MM.1S (cell line): Measurements from ENCODE around the gene CRKL.
"Not testable (repeated sequence)": the region's sequence is repeated elsewhere in the genome, so short reads cannot be mapped to it uniquely, and the experiment has no call there.

ENCODE experiments used
- DNase-seq: peaks from one replicate; pipeline ENCODE4 v3.0.0-alpha.2; 2015
- H2AFZ ChIP-seq: fragments of 300-600 bp; sonication (generic); 2 replicates; pipeline ENCODE4 v1.6.0; 2016; ENCODE audit warnings: antibody characterized with exemption, low read length
- H3F3A ChIP-seq: fragments of 300-600 bp; sonication (generic); 2 replicates; pipeline ENCODE4 v1.6.1; 2016; ENCODE audit warnings: mild to moderate bottlenecking, antibody characterized with exemption, low read length, moderate library complexity, mixed read lengths; ENCODE audit not compliant: insufficient read depth
- H3K27ac ChIP-seq: fragments of 300-600 bp; sonication (generic); 2 replicates; pipeline ENCODE4 v1.5.1; 2016; ENCODE audit warnings: mild to moderate bottlenecking, low read length
- H3K27me3 ChIP-seq: fragments of 300-600 bp; sonication (generic); replicated peaks from 2 replicates; pipeline ENCODE4 v1.6.0; 2016; ENCODE audit warnings: low read length; ENCODE audit not compliant: insufficient read depth
- H3K36me3 ChIP-seq: fragments of 300-600 bp; sonication (generic); replicated peaks from 2 replicates; pipeline ENCODE4 v1.6.1; 2016; ENCODE audit warnings: mild to moderate bottlenecking, low read length, mixed read lengths; ENCODE audit not compliant: insufficient read depth
- H3K4me1 ChIP-seq: fragments of 300-600 bp; sonication (generic); 2 replicates; pipeline ENCODE4 v1.6.1; 2016; ENCODE audit warnings: low read length, mixed read lengths
- H3K4me2 ChIP-seq: fragments of 300-600 bp; sonication (generic); 2 replicates; pipeline ENCODE4 v1.6.0; 2016; ENCODE audit warnings: low read depth, low read length
- H3K4me3 ChIP-seq: fragments of 300-600 bp; sonication (generic); 2 replicates; pipeline ENCODE4 v1.5.1; 2016; ENCODE audit warnings: low read length, mixed read lengths
- H3K79me2 ChIP-seq: fragments of 300-600 bp; sonication (generic); 2 replicates; pipeline ENCODE4 v1.6.1; 2016; ENCODE audit warnings: mixed run types, low read length, mixed read lengths
- H3K9ac ChIP-seq: fragments of 300-600 bp; sonication (generic); 2 replicates; pipeline ENCODE4 v1.6.1; 2016; ENCODE audit warnings: low read length, mixed read lengths
- H3K9me2 ChIP-seq: fragments of 300-600 bp; sonication (generic); replicated peaks from 2 replicates; pipeline ENCODE4 v1.6.1; 2016; ENCODE audit warnings: mild to moderate bottlenecking, low read length, mixed read lengths; ENCODE audit not compliant: insufficient read depth
- H3K9me3 ChIP-seq: fragments of 300-600 bp; sonication (generic); replicated peaks from 2 replicates; pipeline ENCODE4 v1.6.1; 2016; ENCODE audit warnings: mild to moderate bottlenecking, low read length, mixed read lengths; ENCODE audit not compliant: insufficient read depth
- H4K20me1 ChIP-seq: fragments of 300-600 bp; sonication (generic); 2 replicates; pipeline ENCODE4 v1.6.1; 2016; ENCODE audit warnings: mild to moderate bottlenecking, low read length, moderate library complexity, mixed read lengths; ENCODE audit not compliant: insufficient read depth
- EZH2 ChIP-seq: fragments of 300-600 bp; sonication (generic); optimal IDR thresholded peaks from 2 replicates; pipeline ENCODE3; 2017; ENCODE audit warnings: low read depth, mild to moderate bottlenecking, antibody characterized with exemption, low read length, mixed read lengths
- EZH2phosphoT487 ChIP-seq: fragments of 300-600 bp; sonication (generic); IDR thresholded peaks from 2 replicates; pipeline ENCODE4 v1.6.1; 2018; ENCODE audit warnings: antibody characterized with exemption, low read length
- TF ChIP-seq, protein P1 (sequence below): fragments of 300-600 bp; sonication (generic); IDR thresholded peaks from 2 replicates; pipeline ENCODE4 v1.5.1; 2016; ENCODE audit warnings: antibody characterized with exemption, low read length, mixed read lengths

Gene CRKL

DNA sequence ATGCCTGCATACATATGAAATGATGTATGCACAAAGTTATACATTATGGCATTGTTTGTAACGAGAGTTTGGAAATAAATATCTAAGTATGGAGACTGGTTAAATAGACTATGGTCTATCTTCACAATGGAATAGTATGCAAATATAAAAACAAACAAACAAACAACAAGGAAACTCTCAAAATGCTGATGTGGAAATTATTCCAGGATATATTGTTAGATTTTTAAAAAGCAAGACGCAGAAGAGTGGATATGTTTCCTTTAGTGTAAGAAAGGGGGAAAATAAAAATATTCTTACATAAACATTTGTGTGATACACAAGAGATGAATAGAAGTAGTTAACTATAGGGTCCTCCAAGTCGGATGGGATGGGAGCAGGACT is 10.8 kb upstream of the CRKL start:
- H3K4me2 ChIP-seq: no peak overlapping the region
- no peaks in the 10 kb centered on the region for H3F3A ChIP-seq
- TF ChIP-seq EZH2 (no peak), EZH2phosphoT487 (no peak)
- TF ChIP-seq, protein P1, sequence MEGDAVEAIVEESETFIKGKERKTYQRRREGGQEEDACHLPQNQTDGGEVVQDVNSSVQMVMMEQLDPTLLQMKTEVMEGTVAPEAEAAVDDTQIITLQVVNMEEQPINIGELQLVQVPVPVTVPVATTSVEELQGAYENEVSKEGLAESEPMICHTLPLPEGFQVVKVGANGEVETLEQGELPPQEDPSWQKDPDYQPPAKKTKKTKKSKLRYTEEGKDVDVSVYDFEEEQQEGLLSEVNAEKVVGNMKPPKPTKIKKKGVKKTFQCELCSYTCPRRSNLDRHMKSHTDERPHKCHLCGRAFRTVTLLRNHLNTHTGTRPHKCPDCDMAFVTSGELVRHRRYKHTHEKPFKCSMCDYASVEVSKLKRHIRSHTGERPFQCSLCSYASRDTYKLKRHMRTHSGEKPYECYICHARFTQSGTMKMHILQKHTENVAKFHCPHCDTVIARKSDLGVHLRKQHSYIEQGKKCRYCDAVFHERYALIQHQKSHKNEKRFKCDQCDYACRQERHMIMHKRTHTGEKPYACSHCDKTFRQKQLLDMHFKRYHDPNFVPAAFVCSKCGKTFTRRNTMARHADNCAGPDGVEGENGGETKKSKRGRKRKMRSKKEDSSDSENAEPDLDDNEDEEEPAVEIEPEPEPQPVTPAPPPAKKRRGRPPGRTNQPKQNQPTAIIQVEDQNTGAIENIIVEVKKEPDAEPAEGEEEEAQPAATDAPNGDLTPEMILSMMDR: no peak
- H3K27me3 ChIP-seq: no peaks in the 10 kb centered on the region
- H3K9me3 ChIP-seq: no peaks in the 10 kb centered on the region
- no peaks in the 10 kb centered on the region for H3K9me2 ChIP-seq
- no peaks in the 10 kb centered on the region for H4K20me1 ChIP-seq
- H3K36me3 ChIP-seq: no peaks in the 10 kb centered on the region
- H3K9ac ChIP-seq: no peak overlapping the region
- no peak overlapping the region for H3K4me3 ChIP-seq
- H3K79me2 ChIP-seq: no peaks in the 10 kb centered on the region
- no peak overlapping the region for H2AFZ ChIP-seq
- no peak overlapping the region for H3K27ac ChIP-seq
- DNase-seq: no peak
- no peaks in the 10 kb centered on the region for H3K4me1 ChIP-seq

DNA sequence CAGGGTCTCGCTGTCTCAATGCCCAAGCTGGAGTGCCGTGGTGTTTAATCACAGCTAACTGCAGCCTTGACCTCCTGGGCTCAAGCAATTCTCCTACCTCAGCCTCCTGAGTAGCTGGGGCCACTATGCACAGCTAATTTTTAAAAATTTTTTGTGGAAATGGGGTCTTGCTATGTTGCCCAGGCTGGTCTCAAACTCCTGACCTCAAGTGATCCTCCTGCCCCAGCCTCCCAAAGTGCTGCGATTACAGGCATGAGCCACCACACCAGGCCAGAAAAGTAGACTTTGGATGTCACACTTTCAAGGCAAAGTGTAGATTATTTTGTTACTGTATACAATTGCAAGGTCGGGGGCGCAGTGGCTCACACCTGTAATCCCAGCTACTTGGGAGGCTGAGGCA is 8.5 kb upstream of the CRKL start:
- not testable (repeated sequence) for H3K4me2 ChIP-seq, H3F3A ChIP-seq, H3K4me1 ChIP-seq, H2AFZ ChIP-seq, H3K9me3 ChIP-seq, H3K27me3 ChIP-seq, H3K36me3 ChIP-seq, H3K79me2 ChIP-seq, H3K9me2 ChIP-seq, H3K27ac ChIP-seq, H4K20me1 ChIP-seq, H3K4me3 ChIP-seq, DNase-seq, H3K9ac ChIP-seq

DNA sequence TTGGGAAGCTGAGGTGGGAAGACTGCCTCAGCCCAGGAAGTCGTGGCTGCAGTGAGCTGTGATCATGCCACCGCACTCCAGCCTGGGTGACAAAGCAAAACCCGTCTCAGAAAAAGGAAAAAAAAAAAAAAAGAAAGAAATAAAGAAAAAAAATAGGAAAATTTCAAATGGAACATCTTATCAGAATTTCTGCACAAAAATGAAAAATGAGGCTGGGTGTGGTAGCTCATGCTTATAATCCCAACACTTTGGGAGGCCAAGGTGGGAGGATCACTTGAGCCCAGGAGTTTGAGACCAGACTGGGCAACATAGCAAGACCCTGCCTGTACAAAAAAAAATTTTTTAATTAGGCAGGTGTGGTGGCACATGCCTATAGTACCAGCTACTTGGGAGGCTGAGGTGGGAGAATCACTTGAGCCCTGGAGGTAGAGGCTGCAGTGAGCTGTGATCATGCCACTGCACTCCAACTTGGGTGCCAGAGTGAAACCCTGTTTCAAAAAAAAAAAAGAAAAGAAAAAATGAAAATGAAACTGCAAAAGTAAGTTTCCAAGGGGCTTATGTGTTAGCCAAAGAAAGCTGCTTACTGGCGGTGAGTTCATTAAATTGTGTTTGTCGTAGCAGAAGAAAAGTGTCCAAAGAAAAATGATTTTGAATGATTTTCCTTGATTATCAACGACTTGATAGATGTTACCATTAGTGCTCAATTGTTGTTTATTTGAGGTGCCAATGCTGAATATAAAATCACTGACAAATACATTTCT is 7.5 kb upstream of the CRKL start:
- Histone ChIP-seq H4K20me1 (no peaks in the 10 kb centered on the region), H3K27ac (peak overlapping the region; percentile 53; the same call in 1 of the 2 replicates), H3K9me2 (no peaks in the 10 kb centered on the region), H3K4me3 (peak overlapping the region; percentile 47), H2AFZ (peak overlapping the region; percentile 82), H3K4me1 (no peaks in the 10 kb centered on the region), H3K9me3 (no peaks in the 10 kb centered on the region), H3K36me3 (no peaks in the 10 kb centered on the region), H3K79me2 (no peaks in the 10 kb centered on the region), H3K27me3 (no peaks in the 10 kb centered on the region), H3K9ac (peak overlapping the region; percentile 27; the same call in 1 of the 2 replicates), H3F3A (no peaks in the 10 kb centered on the region), H3K4me2 (peak overlapping the region; percentile 83)
- DNase-seq: peak; percentile 60
- TF ChIP-seq, protein P1: no peak
- TF ChIP-seq EZH2 (no peak), EZH2phosphoT487 (no peak)

DNA sequence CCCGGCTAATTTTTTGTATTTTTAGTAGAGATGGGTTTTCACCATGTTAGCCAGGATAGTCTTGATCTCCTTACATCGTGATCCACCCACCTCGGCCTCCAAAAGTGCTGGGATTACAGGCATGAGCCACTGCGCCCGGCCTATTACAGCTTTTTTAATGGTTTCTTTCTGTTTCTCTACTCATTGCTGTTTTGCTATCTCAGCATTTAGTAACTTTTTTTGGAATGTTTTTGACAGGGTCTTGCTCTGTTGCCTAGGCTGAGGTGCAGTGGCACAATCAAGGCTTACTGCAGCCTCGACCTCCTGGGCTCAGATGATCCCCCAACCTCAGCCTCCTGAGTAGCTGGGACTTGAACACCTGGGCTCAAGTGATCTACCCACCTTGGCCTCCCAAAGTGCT is 4.7 kb upstream of the CRKL start:
- Histone ChIP-seq H3K4me1 (no peaks in the 10 kb centered on the region), H3K9me3 (no peaks in the 10 kb centered on the region), H3K36me3 (no peaks in the 10 kb centered on the region), H3K4me2 (no peak overlapping the region), H4K20me1 (no peaks in the 10 kb centered on the region), H3K27me3 (no peaks in the 10 kb centered on the region), H2AFZ (no peak overlapping the region), H3K9me2 (no peaks in the 10 kb centered on the region), H3K27ac (no peak overlapping the region), H3K4me3 (no peak overlapping the region), H3K9ac (no peak overlapping the region), H3F3A (no peaks in the 10 kb centered on the region; the same call in 1 of the 2 replicates), H3K79me2 (peaks cover 3% of the 10 kb centered on the region)
- no peak for DNase-seq
- TF ChIP-seq, protein P1: no peak
- TF ChIP-seq EZH2phosphoT487 (no peak), EZH2 (no peak)
